Activated CD4-positive, alpha-beta T cell treated with anti-CD3 and anti-CD28 coated beads, Interleukin-2, amount 10 ng/mL, durations not matched to agents 24 days and 14 days (primary cell): ENCODE results near the gene KLF7. TPM values are rescaled to one million over a fixed set of nuclear protein-coding genes. Genes with fewer than 3 reads are reported as not detected.

ENCODE experiments used
- DNase-seq: peaks from one replicate; pipeline ENCODE4 v3.0.0; 2022
- H3K27ac Mint-ChIP-seq: one replicate; pipeline ENCODE4 v1.8.0; 2022; ENCODE audit warnings: mild to moderate bottlenecking, mixed read lengths
- H3K27me3 Mint-ChIP-seq: one replicate; pipeline ENCODE4 v1.8.0; 2022; ENCODE audit warnings: mixed read lengths
- H3K36me3 Mint-ChIP-seq: one replicate; pipeline ENCODE4 v1.8.0; 2022; ENCODE audit warnings: low read depth, mild to moderate bottlenecking, mixed read lengths
- H3K4me1 Mint-ChIP-seq: one replicate; pipeline ENCODE4 v1.8.0; 2021; ENCODE audit warnings: mixed read lengths
- H3K4me3 Mint-ChIP-seq: one replicate; pipeline ENCODE4 v1.8.0; 2022; ENCODE audit warnings: mild to moderate bottlenecking, moderate library complexity, mixed read lengths
- H3K9me3 Mint-ChIP-seq: one replicate; pipeline ENCODE4 v1.8.0; 2021; ENCODE audit warnings: mixed read lengths
- intact Hi-C: fragments of 100-400 bp; cut with micrococcal nuclease; formaldehyde crosslinking; loops from one replicate; pipeline ENCODE4 v1.15.1; 2023
- total RNA-seq: library from RNA; stranded (reverse); gene quantifications from 2 replicates; pipeline ENCODE4 v1.2.3, GENCODE V29; 2022

The KLF7 gene
- total RNA-seq, 1 donor from 2014 or later, result 12.6 TPM

DNA sequence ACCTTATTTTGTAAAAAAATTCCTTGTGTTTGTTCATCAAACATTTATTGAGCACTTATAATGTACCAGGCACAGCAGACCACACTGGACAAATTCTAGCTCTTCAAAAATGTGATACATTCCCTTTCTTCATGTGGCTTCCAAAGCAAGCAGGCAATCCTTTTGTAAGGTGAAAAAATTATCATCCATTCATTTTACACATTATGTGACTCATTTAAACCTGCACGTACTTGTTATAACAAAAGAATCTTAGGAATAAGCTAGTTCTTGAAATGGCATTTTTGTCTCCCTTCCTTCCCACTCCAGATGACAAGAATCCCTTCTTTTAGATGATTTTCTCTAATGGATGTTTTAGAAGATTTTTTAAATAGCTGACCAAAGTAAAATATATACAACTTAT lies 104.6 kb downstream of the KLF7 start:
- Mint-ChIP-seq H3K27ac (no peak overlapping the region), H3K4me3 (no peak overlapping the region), H3K4me1 (no peaks in the 10 kb centered on the region), H3K9me3 (peaks cover 4% of the 10 kb centered on the region), H3K27me3 (peaks cover 29% of the 10 kb centered on the region), H3K36me3 (no peaks in the 10 kb centered on the region)
- intact Hi-C loops, result no loop called here
- DNase-seq, result no peak

DNA sequence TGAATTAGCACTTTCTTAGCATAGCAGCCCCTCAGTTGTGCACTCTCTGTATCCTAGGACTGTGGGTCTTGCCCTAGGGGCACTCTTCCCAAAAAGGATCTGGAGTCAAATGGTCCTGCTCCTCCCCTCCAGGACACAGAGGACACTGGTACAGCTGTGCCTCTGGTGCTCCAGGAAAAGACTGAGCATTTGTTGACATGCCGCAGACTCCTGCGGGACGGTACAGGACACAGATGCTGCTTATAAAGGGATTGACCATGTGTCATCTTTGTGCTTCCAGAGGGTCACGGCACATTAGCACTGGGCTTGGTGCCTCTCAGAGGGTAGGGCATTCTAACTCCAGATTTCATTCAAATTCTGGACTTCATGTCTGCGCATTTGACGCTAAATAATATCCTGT lies 110.5 kb downstream of the KLF7 start:
- Mint-ChIP-seq H3K4me3 (no peak overlapping the region), H3K4me1 (no peaks in the 10 kb centered on the region), H3K27ac (no peak overlapping the region), H3K27me3 (peaks cover 30% of the 10 kb centered on the region), H3K36me3 (no peaks in the 10 kb centered on the region), H3K9me3 (peaks cover 8% of the 10 kb centered on the region)
- no peak for DNase-seq
- intact Hi-C loops, result no loop called here

DNA sequence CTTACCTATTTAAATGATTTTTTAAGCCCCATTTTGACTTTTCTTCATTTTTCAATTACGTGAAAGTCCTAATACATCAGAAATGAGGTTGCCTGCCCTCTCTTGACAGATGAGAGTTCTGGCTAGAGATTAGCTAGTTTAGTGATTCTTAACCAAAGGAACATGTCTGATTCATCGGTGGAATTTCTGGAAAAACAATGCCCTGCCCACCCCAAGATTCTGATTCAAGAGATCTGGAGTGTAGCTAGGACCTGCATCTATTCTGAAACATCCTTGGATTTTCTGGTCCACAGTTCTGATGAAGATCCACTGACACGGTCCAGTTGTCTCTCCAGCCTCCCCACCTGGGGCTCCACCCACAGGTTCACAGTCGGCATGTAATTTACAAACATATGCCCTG lies 111.2 kb downstream of the KLF7 start:
- Mint-ChIP-seq H3K4me3 (no peak overlapping the region), H3K36me3 (no peaks in the 10 kb centered on the region), H3K27ac (no peak overlapping the region), H3K27me3 (peaks cover 27% of the 10 kb centered on the region), H3K9me3 (peaks cover 8% of the 10 kb centered on the region), H3K4me1 (no peaks in the 10 kb centered on the region)
- no peak for DNase-seq
- intact Hi-C loops, result no loop called here

DNA sequence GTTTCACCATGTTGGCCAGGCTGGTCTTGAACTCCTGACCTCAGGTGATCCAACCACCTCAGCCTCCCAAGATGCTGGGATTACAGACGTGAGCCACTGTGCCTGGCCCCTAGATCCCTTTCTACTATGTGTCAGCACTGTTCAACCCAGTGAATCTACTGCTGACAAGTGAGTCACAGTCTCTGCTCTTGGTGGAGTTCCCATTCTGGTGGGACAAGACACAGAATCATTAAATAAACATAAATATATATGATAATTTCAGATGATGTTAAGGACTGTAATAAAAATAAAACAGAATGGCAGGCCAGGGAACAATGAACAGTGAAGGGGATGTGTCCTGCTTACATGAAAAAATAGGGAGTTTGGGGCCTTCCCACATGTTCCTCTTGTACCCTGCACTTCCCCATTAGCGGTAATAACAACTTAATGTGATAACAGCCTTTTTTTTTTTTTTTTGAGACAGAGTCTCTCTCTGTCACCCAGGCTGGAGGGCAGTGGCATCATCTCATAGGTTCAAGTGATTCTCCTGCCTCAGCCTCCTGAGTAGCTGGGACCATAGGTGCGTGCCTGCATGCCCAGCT lies 114.3 kb downstream of the KLF7 start:
- peaks cover 8% of the 10 kb centered on the region for H3K9me3 Mint-ChIP-seq
- no peaks in the 10 kb centered on the region for H3K36me3 Mint-ChIP-seq
- H3K27ac Mint-ChIP-seq, result no peak overlapping the region
- peaks cover 11% of the 10 kb centered on the region for H3K27me3 Mint-ChIP-seq
- no peak overlapping the region for H3K4me3 Mint-ChIP-seq
- intact Hi-C loops, result no loop called here
- no peak for DNase-seq
- peaks cover 8% of the 10 kb centered on the region for H3K4me1 Mint-ChIP-seq

DNA sequence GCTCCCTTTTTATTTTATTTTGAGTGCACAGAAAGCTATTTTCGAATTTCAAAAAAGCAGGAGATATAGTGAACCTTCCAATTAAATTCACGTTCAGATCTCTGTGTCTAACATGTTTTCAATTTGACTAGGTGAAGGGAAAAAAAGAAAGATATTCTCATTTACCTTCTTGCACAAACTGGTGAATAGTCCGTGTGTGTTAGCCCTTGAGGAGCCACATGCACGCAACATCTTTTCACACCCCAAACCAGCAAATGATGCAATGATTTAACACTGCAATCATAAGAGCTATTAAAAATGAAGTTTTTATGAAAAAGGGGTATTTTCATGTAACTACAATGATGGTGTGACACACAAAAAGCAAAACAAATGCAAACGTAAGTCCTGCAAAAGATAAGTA lies 116.6 kb downstream of the KLF7 start:
- no peaks in the 10 kb centered on the region for H3K36me3 Mint-ChIP-seq
- H3K4me1 Mint-ChIP-seq, result peaks cover 12% of the 10 kb centered on the region
- intact Hi-C loops, result loop anchor here (5.0 kb wide), 1 partner anchor 283 kb away; no protein-coding TSS in a partner anchor
- no peak for DNase-seq
- peaks cover 8% of the 10 kb centered on the region for H3K9me3 Mint-ChIP-seq
- no peak overlapping the region for H3K4me3 Mint-ChIP-seq
- peaks cover 2% of the 10 kb centered on the region for H3K27me3 Mint-ChIP-seq
- H3K27ac Mint-ChIP-seq, result no peak overlapping the region

DNA sequence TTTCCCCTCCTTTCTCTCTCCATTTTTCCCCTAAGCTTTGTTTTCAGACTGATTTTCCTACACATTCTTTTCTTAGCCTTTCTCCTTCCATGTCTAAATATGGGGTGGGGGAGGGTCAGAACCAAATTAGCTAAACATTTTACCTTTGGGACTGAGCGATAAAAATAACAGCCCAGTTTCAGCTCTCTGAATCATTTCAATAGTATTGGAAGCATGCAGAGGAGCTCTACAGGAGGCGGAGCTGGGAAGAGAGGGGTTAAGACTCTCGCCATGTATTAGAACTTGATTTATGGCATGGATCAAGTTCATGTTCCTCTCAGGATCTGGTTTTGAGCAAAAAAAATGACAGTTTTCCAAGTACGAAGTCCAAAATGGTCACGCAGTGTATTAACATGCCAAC lies 117.3 kb downstream of the KLF7 start:
- H3K27me3 Mint-ChIP-seq, result peaks cover 4% of the 10 kb centered on the region
- intact Hi-C loops, result loop anchor here (5.0 kb wide), 1 partner anchor 284 kb away; no protein-coding TSS in a partner anchor
- peaks cover 8% of the 10 kb centered on the region for H3K9me3 Mint-ChIP-seq
- H3K4me3 Mint-ChIP-seq, result no peak overlapping the region
- no peak overlapping the region for H3K27ac Mint-ChIP-seq
- H3K36me3 Mint-ChIP-seq, result no peaks in the 10 kb centered on the region
- peaks cover 12% of the 10 kb centered on the region for H3K4me1 Mint-ChIP-seq
- no peak for DNase-seq

DNA sequence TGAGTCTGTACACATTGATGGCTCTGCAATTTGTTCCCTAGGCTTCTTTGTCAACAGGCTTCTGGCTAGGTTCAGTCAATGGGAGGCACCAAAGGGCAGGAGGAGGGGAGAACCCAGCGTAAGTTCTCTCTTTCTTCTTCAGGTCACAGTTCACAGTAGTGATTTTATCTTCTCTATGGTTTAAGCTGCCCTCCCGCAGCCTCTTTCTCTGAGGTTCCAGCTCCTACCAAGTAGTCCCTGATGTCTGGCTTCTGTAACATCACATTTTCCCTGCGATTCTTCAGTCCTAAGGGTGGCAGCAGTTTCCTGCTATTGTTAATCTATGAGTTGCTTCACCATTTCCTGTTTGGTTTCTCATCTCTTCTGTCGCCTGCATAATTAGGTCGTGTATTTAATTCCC lies 119.0 kb downstream of the KLF7 start:
- H3K9me3 Mint-ChIP-seq, result no peaks in the 10 kb centered on the region
- H3K4me3 Mint-ChIP-seq, result peak overlapping the region; percentile 28
- H3K27ac Mint-ChIP-seq, result peak overlapping the region; percentile 31
- H3K27me3 Mint-ChIP-seq, result peaks cover 6% of the 10 kb centered on the region
- H3K36me3 Mint-ChIP-seq, result no peaks in the 10 kb centered on the region
- H3K4me1 Mint-ChIP-seq, result peaks cover 12% of the 10 kb centered on the region
- DNase-seq, result peak; percentile 80
- intact Hi-C loops, result loop anchor here (1.0 to 5.0 kb wide), 5 partner anchors 118 to 427 kb away; partner anchors contain the start of gene KLF7

DNA sequence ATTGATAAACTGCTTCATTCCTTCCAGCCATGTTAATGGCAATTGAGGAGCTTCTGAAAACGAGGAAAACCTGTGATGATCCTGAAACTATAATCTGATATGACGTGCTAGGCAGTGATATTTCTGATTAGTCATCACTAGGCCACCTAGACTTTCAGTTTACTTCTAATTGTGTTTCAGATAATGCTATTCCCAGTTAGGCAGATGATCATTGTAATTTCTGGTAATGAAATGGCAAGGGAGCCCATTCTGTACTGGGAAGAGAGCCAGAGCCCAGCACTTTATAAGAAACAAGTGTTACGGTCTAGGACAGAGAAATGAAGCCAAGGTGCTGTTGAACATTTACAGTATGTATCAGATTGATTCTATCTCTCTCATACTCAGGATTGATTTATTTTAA lies 120.2 kb downstream of the KLF7 start:
- Mint-ChIP-seq H3K4me1 (peaks cover 12% of the 10 kb centered on the region), H3K4me3 (no peak overlapping the region), H3K36me3 (no peaks in the 10 kb centered on the region), H3K27ac (no peak overlapping the region), H3K27me3 (peaks cover 11% of the 10 kb centered on the region), H3K9me3 (no peaks in the 10 kb centered on the region)
- no peak for DNase-seq
- intact Hi-C loops, result loop anchor here (5.0 kb wide), 1 partner anchor 287 kb away; no protein-coding TSS in a partner anchor

DNA sequence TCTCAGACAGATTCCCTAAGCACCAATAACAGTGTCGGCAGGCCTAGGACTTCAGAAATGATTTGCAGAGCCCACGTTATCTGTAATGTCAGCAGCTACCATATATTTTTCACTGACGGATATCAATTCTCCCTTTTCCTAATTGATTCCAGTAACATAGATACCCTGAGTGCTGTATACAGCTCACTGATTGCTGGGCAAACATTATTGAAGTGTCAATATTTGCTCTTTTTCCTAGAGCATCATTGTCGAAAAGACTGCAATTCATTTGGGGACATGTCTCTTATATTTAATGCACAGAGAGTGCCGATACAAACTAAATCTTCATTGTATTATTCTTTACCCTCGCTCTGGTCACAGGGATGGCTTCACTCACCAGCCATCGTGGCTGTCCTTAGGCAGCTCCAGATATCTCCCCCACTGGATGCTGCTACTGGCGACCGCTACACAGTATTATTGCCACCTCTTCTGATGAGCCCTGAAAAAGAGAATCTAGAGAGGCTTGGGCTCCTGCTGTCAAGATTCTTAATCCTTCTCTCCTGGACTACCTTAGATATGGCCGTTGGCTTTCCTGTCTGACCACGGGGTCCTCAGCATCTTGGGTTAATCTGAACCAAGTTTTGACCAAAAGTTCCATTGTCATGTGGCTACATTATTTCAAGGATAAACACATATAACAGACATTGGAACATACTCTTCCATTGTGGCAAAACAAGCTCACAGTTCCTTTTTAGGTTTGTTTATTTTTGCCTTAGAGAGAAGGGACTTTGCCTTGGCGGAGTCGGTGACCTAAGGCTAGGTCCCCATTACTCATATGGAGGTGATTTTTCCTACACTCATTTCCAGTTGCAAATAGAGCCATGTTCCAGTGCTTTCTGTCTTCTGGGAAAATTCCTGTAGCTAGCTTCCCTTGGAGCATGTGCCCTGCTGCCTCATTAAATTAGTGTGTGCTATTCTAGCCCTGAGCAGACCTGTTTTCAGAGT lies 121.1 kb downstream of the KLF7 start:
- no peak for DNase-seq
- H3K4me1 Mint-ChIP-seq, result peaks cover 12% of the 10 kb centered on the region
- peaks cover 16% of the 10 kb centered on the region for H3K27me3 Mint-ChIP-seq
- intact Hi-C loops, result loop anchor here (5.0 kb wide), 1 partner anchor 288 kb away; no protein-coding TSS in a partner anchor
- H3K4me3 Mint-ChIP-seq, result no peak overlapping the region
- no peaks in the 10 kb centered on the region for H3K9me3 Mint-ChIP-seq
- no peak overlapping the region for H3K27ac Mint-ChIP-seq
- H3K36me3 Mint-ChIP-seq, result no peaks in the 10 kb centered on the region

DNA sequence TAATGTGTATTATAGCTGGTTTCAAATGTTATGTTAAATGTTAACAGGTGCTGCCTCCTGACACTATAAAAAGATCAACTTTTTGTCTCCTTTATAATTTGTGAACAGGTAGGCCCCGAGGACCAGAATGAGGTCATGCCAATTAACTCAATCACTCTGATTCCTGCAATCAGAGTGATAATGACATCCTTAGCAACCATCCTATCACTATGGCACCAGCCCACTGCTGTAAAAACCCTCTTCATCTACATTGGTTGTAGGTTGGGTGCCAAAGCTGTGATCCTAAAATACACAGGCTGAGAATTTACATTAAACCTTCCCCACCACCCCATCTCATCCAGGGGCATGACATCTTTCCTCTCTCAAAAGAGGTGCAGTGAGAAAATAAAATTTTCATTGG lies 122.9 kb downstream of the KLF7 start:
- intact Hi-C loops, result no loop called here
- no peak overlapping the region for H3K27ac Mint-ChIP-seq
- no peak overlapping the region for H3K4me3 Mint-ChIP-seq
- no peak for DNase-seq
- H3K27me3 Mint-ChIP-seq, result peaks cover 17% of the 10 kb centered on the region
- no peaks in the 10 kb centered on the region for H3K36me3 Mint-ChIP-seq
- H3K4me1 Mint-ChIP-seq, result peaks cover 12% of the 10 kb centered on the region
- no peaks in the 10 kb centered on the region for H3K9me3 Mint-ChIP-seq

DNA sequence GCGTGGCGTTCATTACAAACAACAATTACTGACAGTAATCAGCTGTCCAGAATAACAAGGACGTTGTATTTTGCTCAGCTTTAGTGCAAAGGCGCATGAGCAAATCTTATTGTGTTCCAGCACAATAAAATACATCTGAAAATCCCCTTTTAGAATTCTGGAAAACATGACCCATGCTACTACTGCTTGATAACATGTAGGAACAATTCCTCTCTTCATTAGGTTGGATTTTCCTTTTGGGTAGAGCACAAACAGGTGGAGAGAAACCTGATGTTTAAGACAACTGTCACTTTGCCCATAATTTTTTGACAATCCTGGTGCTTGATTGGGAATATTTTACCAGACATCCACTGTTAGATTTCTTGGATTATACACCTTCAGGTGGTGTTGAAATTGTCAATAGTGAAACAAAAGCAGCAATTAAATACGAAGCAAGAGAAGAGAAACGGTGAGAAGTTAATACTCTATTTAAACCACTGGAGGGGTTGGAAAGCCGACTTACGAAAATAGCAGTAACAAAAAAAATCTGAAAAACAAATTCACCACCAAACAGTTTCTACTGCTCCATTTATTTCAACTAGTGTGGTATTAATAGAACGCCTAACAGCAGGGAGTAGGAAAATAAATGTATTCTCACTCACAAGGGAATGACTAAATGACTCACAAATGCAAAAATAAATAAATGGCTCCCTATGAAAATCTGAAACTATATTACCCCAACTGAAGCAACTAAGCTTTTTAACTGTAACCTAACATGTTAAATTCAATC lies 123.8 kb downstream of the KLF7 start:
- Mint-ChIP-seq H3K27me3 (peaks cover 18% of the 10 kb centered on the region), H3K36me3 (no peaks in the 10 kb centered on the region), H3K4me3 (no peak overlapping the region), H3K9me3 (no peaks in the 10 kb centered on the region), H3K4me1 (peaks cover 9% of the 10 kb centered on the region), H3K27ac (no peak overlapping the region)
- no peak for DNase-seq
- intact Hi-C loops, result no loop called here

DNA sequence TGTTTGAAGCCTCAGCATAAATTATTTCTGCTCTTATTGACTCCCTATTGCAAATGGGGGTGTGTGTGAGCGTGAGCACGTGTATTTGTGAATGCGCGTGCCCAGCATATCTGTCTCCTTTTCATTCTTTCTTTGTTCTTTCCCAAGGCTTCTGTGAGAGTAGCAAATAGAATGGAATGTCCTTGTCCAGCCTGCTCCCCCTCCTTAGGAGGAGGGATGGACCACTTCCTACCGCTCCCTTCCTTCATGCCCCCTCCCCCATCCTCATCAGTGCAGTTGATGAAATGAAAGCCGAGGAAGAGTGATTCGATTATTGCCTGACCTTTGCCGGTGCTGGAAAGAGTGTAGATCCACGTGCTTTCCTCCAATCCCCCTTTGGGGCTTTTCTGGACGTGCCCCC lies 124.5 kb downstream of the KLF7 start:
- intact Hi-C loops, result no loop called here
- DNase-seq, result no peak
- Mint-ChIP-seq H3K27ac (no peak overlapping the region), H3K4me3 (no peak overlapping the region), H3K4me1 (peaks cover 3% of the 10 kb centered on the region), H3K36me3 (no peaks in the 10 kb centered on the region), H3K27me3 (peaks cover 21% of the 10 kb centered on the region), H3K9me3 (no peaks in the 10 kb centered on the region)

DNA sequence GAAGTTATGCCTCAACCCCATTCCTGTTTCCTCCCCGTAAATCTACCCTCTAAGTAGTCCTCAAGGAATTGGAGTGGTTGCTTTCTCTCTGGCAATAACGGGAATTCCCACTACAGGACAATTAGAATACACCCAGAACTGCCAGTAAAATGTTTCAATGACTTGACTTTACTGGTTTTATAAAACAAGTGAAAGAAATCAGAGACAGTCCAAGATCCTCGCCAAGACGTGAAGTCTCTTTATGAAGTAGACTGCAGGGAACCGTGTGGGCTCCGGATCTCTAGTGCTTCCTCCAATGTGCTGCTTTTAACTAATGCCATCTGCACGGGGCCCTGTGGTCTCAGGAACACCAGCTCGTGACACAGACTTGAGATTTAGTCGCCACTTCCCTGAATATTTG lies 125.1 kb downstream of the KLF7 start:
- peaks cover 18% of the 10 kb centered on the region for H3K27me3 Mint-ChIP-seq
- H3K9me3 Mint-ChIP-seq, result no peaks in the 10 kb centered on the region
- intact Hi-C loops, result no loop called here
- H3K4me1 Mint-ChIP-seq, result no peaks in the 10 kb centered on the region
- no peak overlapping the region for H3K27ac Mint-ChIP-seq
- no peak overlapping the region for H3K4me3 Mint-ChIP-seq
- no peaks in the 10 kb centered on the region for H3K36me3 Mint-ChIP-seq
- DNase-seq, result no peak

DNA sequence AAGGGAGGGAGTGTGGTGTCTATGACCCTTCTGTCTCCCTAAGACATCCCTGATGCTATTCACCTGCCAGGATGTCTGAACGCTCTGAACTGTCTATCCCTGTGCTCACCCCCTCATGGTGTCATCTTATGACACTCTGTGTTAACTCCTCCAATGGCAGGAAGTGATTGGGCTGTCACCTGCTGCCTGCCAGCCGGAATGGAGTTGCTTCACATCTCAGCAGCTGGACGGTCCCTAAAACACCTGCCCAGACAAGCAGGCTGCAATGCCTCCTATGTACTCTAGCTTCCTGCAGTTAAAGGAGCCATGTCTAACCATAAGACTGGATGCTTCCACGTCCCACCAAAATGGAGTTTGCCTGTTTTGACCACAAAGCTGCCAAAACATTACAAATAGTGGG lies 126.5 kb downstream of the KLF7 start:
- Mint-ChIP-seq H3K36me3 (no peaks in the 10 kb centered on the region), H3K4me3 (no peak overlapping the region), H3K9me3 (no peaks in the 10 kb centered on the region), H3K27ac (no peak overlapping the region), H3K4me1 (no peaks in the 10 kb centered on the region), H3K27me3 (peaks cover 18% of the 10 kb centered on the region)
- DNase-seq, result no peak
- intact Hi-C loops, result no loop called here
